ENCODE results near the gene PDE10A.

Gene PDE10A

GRCh38 chr6:165662749-165663376 lies at the start of gene PDE10A:
TSS of gene PDE10A (minus strand) at chr6:165663241. CDS start at chr6:165662811, 430 bp downstream.
- TF ChIP-seq CTCF (IDR thresholded peaks at IDR 0.05; ENCODE audit: insufficient read depth, missing control alignments), result no peak
- FAIRE-seq (no peak), DNase-seq (ENCODE audit: insufficient read length, low spot score) (no peak)

GRCh38 chr6:165708985-165709576 lies 46.0 kb upstream of the PDE10A start:
- DNase-seq (ENCODE audit: insufficient read length, low spot score), result no peak
- no peak for TF ChIP-seq CTCF (IDR thresholded peaks at IDR 0.05; ENCODE audit: insufficient read depth, missing control alignments)
- FAIRE-seq, result no peak

GRCh38 chr6:165707067-165707853 lies 44.2 kb upstream of the PDE10A start:
- FAIRE-seq (no peak), DNase-seq (ENCODE audit: insufficient read length, low spot score) (no peak)
- TF ChIP-seq CTCF (IDR thresholded peaks at IDR 0.05; ENCODE audit: insufficient read depth, missing control alignments), result no peak

GRCh38 chr6:165705941-165706340 lies 42.9 kb upstream of the PDE10A start:
- FAIRE-seq (no peak), DNase-seq (ENCODE audit: insufficient read length, low spot score) (no peak)
- TF ChIP-seq CTCF (IDR thresholded peaks at IDR 0.05; ENCODE audit: insufficient read depth, missing control alignments), result no peak

GRCh38 chr6:165704045-165704748 lies 41.2 kb upstream of the PDE10A start:
- DNase-seq (ENCODE audit: insufficient read length, low spot score), result no peak
- FAIRE-seq, result no peak
- no peak for TF ChIP-seq CTCF (IDR thresholded peaks at IDR 0.05; ENCODE audit: insufficient read depth, missing control alignments)

GRCh38 chr6:165702669-165703068 lies 39.6 kb upstream of the PDE10A start:
- no peak for DNase-seq (ENCODE audit: insufficient read length, low spot score)
- FAIRE-seq, result no peak
- no peak for TF ChIP-seq CTCF (IDR thresholded peaks at IDR 0.05; ENCODE audit: insufficient read depth, missing control alignments)
